ENCODE measurements around the gene NRP2. TPM values are rescaled to one million over a fixed set of nuclear protein-coding genes. Genes with fewer than 3 reads are reported as not detected.

The NRP2 gene
- total RNA-seq, 5 donors from 2014 or later (not counting 1 experiment from before 2014, with no cell fraction given) = 0.85 to 1.1 (median 0.93) TPM; not detected in 2

- Mint-ChIP-seq H3K4me3 (no peak overlapping the region), H3K4me1 (peaks cover 14 to 17% (median 16%) of the 10 kb centered on the region in 3 donors), H3K9me3 (no peaks in the 10 kb centered on the region), H3K27ac (no peak overlapping the region), H3K36me3 (no peaks in the 10 kb centered on the region), H3K27me3 (peaks cover 0 to 2% of the 10 kb centered on the region in 2 donors)
- Histone ChIP-seq H3K4me1 (ENCODE audit: control insufficient read depth in 1 of 2, extremely low read depth in 1 of 2, insufficient read depth in 2 of 2, low read length in 2 of 2) (peaks cover 0 to 12% of the 10 kb centered on the region in 2 experiments), H3K27ac (ENCODE audit: low read length) (no peak overlapping the region), H3K4me3 (ENCODE audit: control insufficient read depth in 1 of 2, extremely low read depth in 1 of 2, low read length in 1 of 2) (no peak overlapping the region), H3K9me3 (no peaks in the 10 kb centered on the region), H3K27me3 (replicated peaks in 1 of 2; ENCODE audit: control insufficient read depth in 2 of 2, extremely low read depth in 1 of 2, insufficient read depth in 2 of 2, low read length in 1 of 2) (peaks cover 0 to 3% of the 10 kb centered on the region in 2 experiments), H3K36me3 (ENCODE audit: control insufficient read depth in 2 of 2, extremely low read depth in 1 of 2, insufficient read depth in 1 of 2, low read length in 1 of 2) (no peaks in the 10 kb centered on the region)
- 50% methylated on average over 1 of the region's 1 CpG for WGBS (ENCODE audit: insufficient coverage)
- DNase-seq (no peak), ATAC-seq (replicated peaks in 1 of 4) (no peak)
- POLR2A ChIA-PET = no interaction called here
- CTCF ChIA-PET = no interaction called here
These were observed 20.3 kb downstream of the NRP2 start for GRCh38 chr2:205702576-205702975.

DNA sequence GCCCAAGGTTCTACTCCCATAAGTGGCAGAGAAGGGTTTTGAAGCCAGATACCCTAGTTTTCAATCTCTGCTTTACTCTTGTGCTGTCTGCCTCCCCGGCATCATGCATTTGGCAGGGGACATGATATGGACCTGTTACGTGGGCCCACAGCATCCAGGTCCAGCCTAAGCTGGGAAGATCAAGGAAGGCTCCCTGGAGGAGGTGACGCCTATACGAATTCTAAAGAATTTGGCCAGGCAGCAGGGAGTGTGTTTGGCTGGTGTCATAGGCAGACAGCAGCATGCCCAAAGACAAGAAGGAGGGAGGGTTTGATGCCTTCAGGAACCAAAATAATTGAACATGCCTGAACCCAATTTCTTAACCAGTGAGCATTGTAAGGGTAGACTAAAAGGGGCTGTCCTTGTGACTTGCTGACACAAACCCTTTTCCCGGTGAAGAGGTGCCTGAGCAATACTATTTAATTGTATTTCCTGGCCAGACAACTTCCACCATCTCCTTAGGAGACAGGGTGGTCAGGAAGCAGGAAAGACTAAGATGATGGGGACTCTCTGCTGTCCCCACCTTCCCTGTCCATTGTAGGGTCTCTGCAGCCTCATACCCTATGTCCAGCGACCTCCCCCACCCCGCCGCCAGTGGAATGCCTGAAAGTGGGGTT is 21.3 kb downstream of the NRP2 start:
- Histone ChIP-seq H3K27ac (ENCODE audit: low read length) (no peak overlapping the region), H3K4me1 (ENCODE audit: control insufficient read depth in 1 of 2, extremely low read depth in 1 of 2, insufficient read depth in 2 of 2, low read length in 2 of 2) (peaks cover 0 to 12% of the 10 kb centered on the region in 2 experiments), H3K9me3 (no peaks in the 10 kb centered on the region), H3K36me3 (ENCODE audit: control insufficient read depth in 2 of 2, extremely low read depth in 1 of 2, insufficient read depth in 1 of 2, low read length in 1 of 2) (no peaks in the 10 kb centered on the region), H3K27me3 (replicated peaks in 1 of 2; ENCODE audit: control insufficient read depth in 2 of 2, extremely low read depth in 1 of 2, insufficient read depth in 2 of 2, low read length in 1 of 2) (peaks cover 0 to 3% of the 10 kb centered on the region in 2 experiments), H3K4me3 (ENCODE audit: control insufficient read depth in 1 of 2, extremely low read depth in 1 of 2, low read length in 1 of 2) (no peak overlapping the region)
- ChIA-PET POLR2A (interaction anchor here in 1 of 2 donors (0.6 kb wide), 1 partner anchor 17 kb away, joined by 11 read pairs; no protein-coding TSS in a partner anchor), CTCF (no interaction called here)
- peaks cover 14 to 17% (median 16%) of the 10 kb centered on the region in 3 donors for H3K4me1 Mint-ChIP-seq
- DNase-seq (no peak), ATAC-seq (replicated peaks in 1 of 4) (no peak)
- H3K9me3 Mint-ChIP-seq = no peaks in the 10 kb centered on the region
- no peaks in the 10 kb centered on the region for H3K36me3 Mint-ChIP-seq
- 89% methylated on average over 4 of the region's 8 CpGs for WGBS (ENCODE audit: insufficient coverage)
- no peak overlapping the region for H3K27ac Mint-ChIP-seq
- H3K4me3 Mint-ChIP-seq = no peak overlapping the region
- H3K27me3 Mint-ChIP-seq = peaks cover 0 to 2% of the 10 kb centered on the region in 2 donors

GRCh38 chr2:205704127-205704741 is 21.9 kb downstream of the NRP2 start:
- H3K4me3 ChIP-seq (ENCODE audit: control insufficient read depth in 1 of 2, extremely low read depth in 1 of 2, low read length in 1 of 2) = no peak overlapping the region
- ChIA-PET POLR2A (no interaction called here), CTCF (interaction anchor here in 1 of 2 donors (0.7 kb wide), 1 partner anchor 113 kb away, joined by 3 read pairs; no protein-coding TSS in a partner anchor)
- DNase-seq = no peak
- no peaks in the 10 kb centered on the region for H3K36me3 Mint-ChIP-seq
- H3K9me3 ChIP-seq = no peaks in the 10 kb centered on the region
- H3K4me1 ChIP-seq (ENCODE audit: control insufficient read depth in 1 of 2, extremely low read depth in 1 of 2, insufficient read depth in 2 of 2, low read length in 2 of 2) = peaks cover 0 to 12% of the 10 kb centered on the region in 2 experiments
- H3K27ac ChIP-seq (ENCODE audit: low read length) = no peak overlapping the region
- WGBS (ENCODE audit: insufficient coverage) = 84% methylated on average over 3 of the region's 9 CpGs
- peaks cover 14 to 18% (median 16%) of the 10 kb centered on the region in 3 donors for H3K4me1 Mint-ChIP-seq
- no peak overlapping the region for H3K27ac Mint-ChIP-seq
- H3K4me3 Mint-ChIP-seq = no peak overlapping the region
- ATAC-seq (replicated peaks in 1 of 4) = no peak
- H3K9me3 Mint-ChIP-seq = no peaks in the 10 kb centered on the region
- peaks cover 0 to 3% of the 10 kb centered on the region in 2 experiments for H3K27me3 ChIP-seq (replicated peaks in 1 of 2; ENCODE audit: control insufficient read depth in 2 of 2, extremely low read depth in 1 of 2, insufficient read depth in 2 of 2, low read length in 1 of 2)
- H3K36me3 ChIP-seq (ENCODE audit: control insufficient read depth in 2 of 2, extremely low read depth in 1 of 2, insufficient read depth in 1 of 2, low read length in 1 of 2) = no peaks in the 10 kb centered on the region
- H3K27me3 Mint-ChIP-seq = peaks cover 0 to 2% of the 10 kb centered on the region in 2 donors

- H3K27ac Mint-ChIP-seq = peak overlapping the region; percentile 56 to 96
- no peaks in the 10 kb centered on the region for H3K9me3 Mint-ChIP-seq
- H3K27me3 Mint-ChIP-seq = peaks cover 0 to 2% of the 10 kb centered on the region in 2 donors
- no peak overlapping the region for H3K4me3 Mint-ChIP-seq
- 93% methylated on average over 12 of the region's 16 CpGs for WGBS (ENCODE audit: insufficient coverage)
- H3K36me3 Mint-ChIP-seq = no peaks in the 10 kb centered on the region
- Histone ChIP-seq H3K4me3 (ENCODE audit: control insufficient read depth in 1 of 2, extremely low read depth in 1 of 2, low read length in 1 of 2) (no peak overlapping the region), H3K4me1 (ENCODE audit: control insufficient read depth in 1 of 2, extremely low read depth in 1 of 2, insufficient read depth in 2 of 2, low read length in 2 of 2) (peaks cover 0 to 12% of the 10 kb centered on the region in 2 experiments), H3K9me3 (no peaks in the 10 kb centered on the region), H3K27ac (ENCODE audit: low read length) (no peak overlapping the region), H3K36me3 (ENCODE audit: control insufficient read depth in 2 of 2, extremely low read depth in 1 of 2, insufficient read depth in 1 of 2, low read length in 1 of 2) (no peaks in the 10 kb centered on the region), H3K27me3 (replicated peaks in 1 of 2; ENCODE audit: control insufficient read depth in 2 of 2, extremely low read depth in 1 of 2, insufficient read depth in 2 of 2, low read length in 1 of 2) (peaks cover 0 to 3% of the 10 kb centered on the region in 2 experiments)
- POLR2A ChIA-PET = no interaction called here
- CTCF ChIA-PET = no interaction called here
- peaks cover 14 to 21% (median 16%) of the 10 kb centered on the region in 3 donors for H3K4me1 Mint-ChIP-seq
- ATAC-seq (replicated peaks in 1 of 4) (no peak), DNase-seq (no peak)
These were observed 23.4 kb downstream of the NRP2 start for GRCh38 chr2:205705511-205706349.

DNA sequence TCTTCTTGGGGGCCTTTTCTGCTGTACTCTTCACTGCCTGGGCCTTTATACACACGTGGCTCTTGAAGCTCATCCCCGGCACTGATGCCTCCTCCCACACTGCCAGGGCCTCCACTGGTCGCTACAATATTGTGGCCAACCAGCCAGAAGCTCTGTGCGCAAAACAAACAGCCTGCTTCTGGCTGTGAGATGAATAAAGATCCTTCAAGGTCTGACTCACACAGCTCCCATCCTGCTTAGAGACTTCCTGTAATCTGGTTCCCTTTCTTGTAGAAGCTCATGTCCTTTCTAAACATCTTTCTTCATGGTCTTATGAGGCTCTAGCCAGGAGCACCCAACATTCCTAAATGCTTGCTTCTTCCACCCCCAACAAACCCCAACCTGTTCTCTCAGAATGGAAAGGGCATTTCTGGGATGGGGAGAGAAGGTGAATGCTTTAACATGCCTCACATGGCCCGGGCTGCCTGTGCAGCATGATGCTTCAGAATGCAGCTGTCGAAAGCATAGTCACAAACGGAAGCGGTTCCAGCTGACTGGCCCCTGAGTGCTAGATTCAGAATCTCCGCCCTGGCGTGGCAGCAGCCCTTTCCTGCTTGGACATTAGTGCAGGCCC is 24.6 kb downstream of the NRP2 start:
- no peak overlapping the region for H3K27ac ChIP-seq (ENCODE audit: low read length)
- no peak overlapping the region for H3K4me3 ChIP-seq (ENCODE audit: control insufficient read depth in 1 of 2, extremely low read depth in 1 of 2, low read length in 1 of 2)
- 46% methylated on average over 10 of the region's 10 CpGs for WGBS (ENCODE audit: insufficient coverage)
- H3K9me3 ChIP-seq = no peaks in the 10 kb centered on the region
- H3K4me1 ChIP-seq (ENCODE audit: control insufficient read depth in 1 of 2, extremely low read depth in 1 of 2, insufficient read depth in 2 of 2, low read length in 2 of 2) = peaks cover 0 to 12% of the 10 kb centered on the region in 2 experiments
- no peaks in the 10 kb centered on the region for H3K36me3 ChIP-seq (ENCODE audit: control insufficient read depth in 2 of 2, extremely low read depth in 1 of 2, insufficient read depth in 1 of 2, low read length in 1 of 2)
- H3K4me3 Mint-ChIP-seq = peak overlapping the region in 1 of 3 donors; percentile 28
- ChIA-PET CTCF (interaction anchor here in 1 of 2 donors (0.6 to 0.9 kb wide), 2 partner anchors 17 to 28 kb away, joined by 4 to 6 read pairs; no protein-coding TSS in a partner anchor), POLR2A (no interaction called here)
- DNase-seq = peak in 11 of 35 experiments; percentile 7 to 45 (median 16)
- H3K27me3 Mint-ChIP-seq = peaks cover 0 to 2% of the 10 kb centered on the region in 2 donors
- H3K4me1 Mint-ChIP-seq = peaks cover 14 to 21% (median 16%) of the 10 kb centered on the region in 3 donors
- H3K27ac Mint-ChIP-seq = peak overlapping the region; percentile 96 to 98
- peaks cover 0 to 3% of the 10 kb centered on the region in 2 experiments for H3K27me3 ChIP-seq (replicated peaks in 1 of 2; ENCODE audit: control insufficient read depth in 2 of 2, extremely low read depth in 1 of 2, insufficient read depth in 2 of 2, low read length in 1 of 2)
- ATAC-seq (replicated peaks in 1 of 4) = peak; percentile 80 to 97 (median 88)
- H3K9me3 Mint-ChIP-seq = no peaks in the 10 kb centered on the region
- no peaks in the 10 kb centered on the region for H3K36me3 Mint-ChIP-seq

GRCh38 chr2:205708231-205708631 is 25.9 kb downstream of the NRP2 start:
- Mint-ChIP-seq H3K4me3 (no peak overlapping the region), H3K4me1 (peaks cover 14 to 21% (median 16%) of the 10 kb centered on the region in 3 donors), H3K9me3 (no peaks in the 10 kb centered on the region), H3K27me3 (peaks cover 0 to 2% of the 10 kb centered on the region in 2 donors), H3K27ac (no peak overlapping the region), H3K36me3 (no peaks in the 10 kb centered on the region)
- Histone ChIP-seq H3K4me1 (ENCODE audit: control insufficient read depth in 1 of 2, extremely low read depth in 1 of 2, insufficient read depth in 2 of 2, low read length in 2 of 2) (peaks cover 0 to 12% of the 10 kb centered on the region in 2 experiments), H3K9me3 (no peaks in the 10 kb centered on the region), H3K4me3 (ENCODE audit: control insufficient read depth in 1 of 2, extremely low read depth in 1 of 2, low read length in 1 of 2) (no peak overlapping the region), H3K27me3 (replicated peaks in 1 of 2; ENCODE audit: control insufficient read depth in 2 of 2, extremely low read depth in 1 of 2, insufficient read depth in 2 of 2, low read length in 1 of 2) (peaks cover 0 to 3% of the 10 kb centered on the region in 2 experiments), H3K27ac (ENCODE audit: low read length) (no peak overlapping the region), H3K36me3 (ENCODE audit: control insufficient read depth in 2 of 2, extremely low read depth in 1 of 2, insufficient read depth in 1 of 2, low read length in 1 of 2) (no peaks in the 10 kb centered on the region)
- ChIA-PET CTCF (no interaction called here), POLR2A (no interaction called here)
- ATAC-seq (replicated peaks in 1 of 4) (no peak), DNase-seq (no peak)
- 85% methylated on average over 6 of the region's 11 CpGs for WGBS (ENCODE audit: insufficient coverage)

All from T-cell (primary cell).